HG02938 (cell line): ENCODE measurements around the gene DEPDC5.
A peak's percentile ranks its signal among the peaks of the same experiment; 100 is the strongest.

ENCODE experiments used
- ATAC-seq: cut with Tn5 transposase; IDR thresholded peaks from one replicate; pipeline ENCODE4 v1.9.1; 2021; ENCODE audit warnings: mild to moderate bottlenecking, moderate library complexity; ENCODE audit not compliant: unreplicated experiment

DEPDC5 gene

GRCh38 chr22:31920306-31920705 is 166.5 kb downstream of the DEPDC5 start:
- ATAC-seq = no peak

- ATAC-seq = no peak
These were observed 167.3 kb downstream of the DEPDC5 start for GRCh38 chr22:31921106-31921505.

- ATAC-seq = no peak
These were observed 168.7 kb downstream of the DEPDC5 start for GRCh38 chr22:31922534-31922933.

GRCh38 chr22:31923136-31923535 is 169.3 kb downstream of the DEPDC5 start:
- ATAC-seq = no peak

GRCh38 chr22:31923747-31924146 is 169.9 kb downstream of the DEPDC5 start:
- ATAC-seq = no peak

- ATAC-seq = no peak
These were observed 171.2 kb downstream of the DEPDC5 start for GRCh38 chr22:31925056-31925455.

GRCh38 chr22:31926024-31926423 is 172.2 kb downstream of the DEPDC5 start:
- no peak for ATAC-seq

GRCh38 chr22:31926969-31927368 is 173.2 kb downstream of the DEPDC5 start:
- ATAC-seq = no peak

GRCh38 chr22:31927562-31927961 is 173.7 kb downstream of the DEPDC5 start:
- no peak for ATAC-seq

- no peak for ATAC-seq
These were observed 175.5 kb downstream of the DEPDC5 start for GRCh38 chr22:31929167-31929930.

- no peak for ATAC-seq
These were observed 179.0 kb downstream of the DEPDC5 start for GRCh38 chr22:31932863-31933262.

GRCh38 chr22:31933406-31933805 is 179.6 kb downstream of the DEPDC5 start:
- no peak for ATAC-seq

GRCh38 chr22:31933816-31934482 is 180.1 kb downstream of the DEPDC5 start:
- no peak for ATAC-seq

- no peak for ATAC-seq
These were observed 182.3 kb downstream of the DEPDC5 start for GRCh38 chr22:31935961-31936635.

GRCh38 chr22:31937341-31937740 is 183.5 kb downstream of the DEPDC5 start:
- ATAC-seq = no peak

GRCh38 chr22:31938296-31938695 is 184.5 kb downstream of the DEPDC5 start:
- no peak for ATAC-seq

- ATAC-seq = no peak
These were observed 186.7 kb downstream of the DEPDC5 start for GRCh38 chr22:31940506-31940905.

- no peak for ATAC-seq
These were observed 188.3 kb downstream of the DEPDC5 start for GRCh38 chr22:31942091-31942490.

- no peak for ATAC-seq
These were observed 189.6 kb downstream of the DEPDC5 start for GRCh38 chr22:31943206-31943977.

- ATAC-seq = peak; percentile 61
These were observed 190.3 kb downstream of the DEPDC5 start, which contains the start of gene YWHAH for GRCh38 chr22:31943978-31944699. YWHAH (plus strand) TSS chr22:31944535; CDS start chr22:31944734, 199 bp downstream.
